Measurements from ENCODE around the gene NVL.

GRCh38 chr1:224223819-224224714 lies 105.9 kb downstream of the NVL start:
- no peak for TF ChIP-seq POLR2A (IDR thresholded peaks at IDR 0.05; ENCODE audit: low read length)
- TF ChIP-seq GATA1 (IDR thresholded peaks at IDR 0.05; ENCODE audit: low read depth, low read length) = no peak
